GM18505 (cell line): ENCODE data around the gene PAEP.
"Not testable (repeated sequence)": the region's sequence is repeated elsewhere in the genome, so short reads cannot be mapped to it uniquely, and the experiment has no call there.

Experiments used
- ATAC-seq: cut with Tn5 transposase; IDR thresholded peaks from one replicate; pipeline ENCODE4 v1.9.1; 2021; ENCODE audit not compliant: unreplicated experiment
- POLR2A ChIP-seq: IDR thresholded peaks from 4 replicates; pipeline ENCODE4 v1.6.1; 2011; ENCODE audit warnings: borderline replicate concordance; ENCODE audit not compliant: insufficient read depth, insufficient read length; ENCODE audit errors: extremely low read depth

The PAEP gene

GRCh38 chr9:135521608-135522095 is 39.9 kb upstream of the PAEP start:
- no peak for TF ChIP-seq POLR2A

GRCh38 chr9:135522137-135522877 is 39.2 kb upstream of the PAEP start:
- no peak for ATAC-seq
- TF ChIP-seq POLR2A: no peak

More at GRCh38 chr9:135521608-135522095, 39.9 kb upstream of the PAEP start:
- no peak for ATAC-seq

- no peak for TF ChIP-seq POLR2A
- ATAC-seq: no peak
These were observed 38.6 kb upstream of the PAEP start for GRCh38 chr9:135522931-135523330.

- no peak for TF ChIP-seq POLR2A
- ATAC-seq: no peak
These were observed 37.9 kb upstream of the PAEP start for GRCh38 chr9:135523521-135524129.

GRCh38 chr9:135524130-135524861 is 37.3 kb upstream of the PAEP start:
- no peak for TF ChIP-seq POLR2A
- no peak for ATAC-seq

- no peak for TF ChIP-seq POLR2A
These were observed 36.1 kb upstream of the PAEP start for GRCh38 chr9:135525241-135526088.

GRCh38 chr9:135526089-135526729 is 35.3 kb upstream of the PAEP start:
- ATAC-seq: no peak
- TF ChIP-seq POLR2A: no peak

More at GRCh38 chr9:135525241-135526088, 36.1 kb upstream of the PAEP start:
- no peak for ATAC-seq

- ATAC-seq: no peak
- no peak for TF ChIP-seq POLR2A
These were observed 34.6 kb upstream of the PAEP start for GRCh38 chr9:135526730-135527571.

GRCh38 chr9:135528842-135529435 is 32.6 kb upstream of the PAEP start:
- ATAC-seq: not testable (repeated sequence)

GRCh38 chr9:135530146-135530545 is 31.4 kb upstream of the PAEP start:
- no peak for TF ChIP-seq POLR2A
- ATAC-seq: no peak

GRCh38 chr9:135531096-135531495 is 30.5 kb upstream of the PAEP start:
- TF ChIP-seq POLR2A: no peak
- no peak for ATAC-seq

GRCh38 chr9:135533113-135533512 is 28.4 kb upstream of the PAEP start:
- no peak for TF ChIP-seq POLR2A
- no peak for ATAC-seq

- no peak for TF ChIP-seq POLR2A
- ATAC-seq: no peak
These were observed 27.9 kb upstream of the PAEP start for GRCh38 chr9:135533674-135534073.

GRCh38 chr9:135534192-135534711 is 27.3 kb upstream of the PAEP start:
- ATAC-seq: not testable (repeated sequence)

- not testable (repeated sequence) for ATAC-seq
These were observed 26.7 kb upstream of the PAEP start for GRCh38 chr9:135534826-135535225.

- ATAC-seq: not testable (repeated sequence)
These were observed 25.9 kb upstream of the PAEP start for GRCh38 chr9:135535631-135536030.
